NCI-H774 (cell line): ENCODE results near the gene ZC3H12D.

ENCODE experiments used
- DNase-seq: peaks from one replicate; lab custom pipeline; 2025; lab: John Stamatoyannopoulos, UW

ZC3H12D gene

GRCh38 chr6:149441740-149442139 lies 43.1 kb downstream of the ZC3H12D start:
- DNase-seq, result no peak

- DNase-seq, result no peak
Observed at GRCh38 chr6:149440735-149441671, 43.8 kb downstream of the ZC3H12D start.

GRCh38 chr6:149439626-149440025 lies 45.2 kb downstream of the ZC3H12D start:
- DNase-seq, result no peak

GRCh38 chr6:149438855-149439254 lies 46.0 kb downstream of the ZC3H12D start:
- no peak for DNase-seq

- DNase-seq, result no peak
Observed at GRCh38 chr6:149437212-149437611, 47.6 kb downstream of the ZC3H12D start.

GRCh38 chr6:149436647-149437046 lies 48.2 kb downstream of the ZC3H12D start:
- no peak for DNase-seq

GRCh38 chr6:149435919-149436586 lies 48.8 kb downstream of the ZC3H12D start:
- no peak for DNase-seq

GRCh38 chr6:149433881-149434280 lies 50.9 kb downstream of the ZC3H12D start:
- no peak for DNase-seq

- no peak for DNase-seq
Observed at GRCh38 chr6:149433405-149433804, 51.4 kb downstream of the ZC3H12D start.

- peak; percentile 83 for DNase-seq
Observed at GRCh38 chr6:149431905-149432775, 52.7 kb downstream of the ZC3H12D start.

GRCh38 chr6:149429427-149430360 lies 55.1 kb downstream of the ZC3H12D start:
- no peak for DNase-seq

GRCh38 chr6:149428606-149429005 lies 56.2 kb downstream of the ZC3H12D start:
- DNase-seq, result no peak

GRCh38 chr6:149425754-149426153 lies 59.1 kb downstream of the ZC3H12D start:
- no peak for DNase-seq

- no peak for DNase-seq
Observed at GRCh38 chr6:149425224-149425623, 59.6 kb downstream of the ZC3H12D start.

- DNase-seq, result no peak
Observed at GRCh38 chr6:149423964-149424440, 60.8 kb downstream of the ZC3H12D start.

- DNase-seq, result no peak
Observed at GRCh38 chr6:149422581-149422980, 62.2 kb downstream of the ZC3H12D start.

GRCh38 chr6:149421132-149421531 lies 63.7 kb downstream of the ZC3H12D start:
- DNase-seq, result no peak

GRCh38 chr6:149419696-149420404 lies 65.0 kb downstream of the ZC3H12D start:
- no peak for DNase-seq

- DNase-seq, result no peak
Observed at GRCh38 chr6:149414821-149415220, 70.0 kb downstream of the ZC3H12D start.

GRCh38 chr6:149414009-149414408 lies 70.8 kb downstream of the ZC3H12D start:
- no peak for DNase-seq
